Heart right ventricle (tissue), 16 donors: ENCODE results near the gene PGM5. TPM values are rescaled to one million over a fixed set of nuclear protein-coding genes. Genes with fewer than 3 reads are reported as not detected.
A peak's percentile ranks its signal among the peaks of the same experiment; 100 is the strongest.

Source experiments
- ATAC-seq, 8 donors: fragments of 200-7000 bp; cut with Tn5 transposase; one replicate each; pipeline ENCODE4 v1.9.1; 2020; ENCODE audit warnings: mild to moderate bottlenecking in 8 of 8, moderate library complexity in 8 of 8, moderate number of reproducible peaks in 1 of 8
- DNase-seq, 2 donors: peaks; one replicate each; pipeline ENCODE4 v3.0.0-alpha.2; 2020
- H3K27ac ChIP-seq, 10 donors: fragments of 200-600 bp; sonication (generic) in 2 of 10; one replicate each; pipeline versions ENCODE4 v1.5.0 to v1.8.0; 2020 to 2022; ENCODE audit warnings: mild to moderate bottlenecking in 3 of 10
- H3K27me3 ChIP-seq, 7 donors: fragments of 200-600 bp; one replicate each; pipeline ENCODE4 v1.8.0; 2021 to 2022; ENCODE audit warnings: mild to moderate bottlenecking in 2 of 7
- H3K36me3 ChIP-seq, 9 donors: fragments of 200-600 bp; sonication (generic) in 1 of 9; one replicate each; pipeline versions ENCODE4 v1.5.0 to v1.8.0; 2020 to 2022; ENCODE audit warnings: mild to moderate bottlenecking in 2 of 9
- H3K4me1 ChIP-seq, 9 donors: fragments of 200-600 bp; sonication (generic) in 1 of 9; one replicate each; pipeline versions ENCODE4 v1.5.0 to v1.8.0; 2020 to 2022; ENCODE audit warnings: mild to moderate bottlenecking in 4 of 9
- H3K4me3 ChIP-seq, 10 donors: fragments of 200-600 bp; sonication (generic) in 2 of 10; one replicate each; pipeline versions ENCODE4 v1.5.0 to v1.8.0; 2020 to 2022; ENCODE audit warnings: mild to moderate bottlenecking in 7 of 10, moderate library complexity in 2 of 10
- H3K9me3 ChIP-seq, 11 donors: fragments of 200-600 bp in 10 of 11; sonication (generic) in 2 of 11; one replicate each; pipeline versions ENCODE4 v1.5.0 to v1.8.0; 2013 to 2022; ENCODE audit warnings: mild to moderate bottlenecking in 2 of 11, control low read depth in 1 of 11, moderate library complexity in 1 of 11
- CTCF ChIP-seq, 9 donors: fragments of 200-600 bp; sonication (generic) in 2 of 9; IDR thresholded peaks; one replicate each; pipeline versions ENCODE4 v1.5.0 to v1.8.0; 2021 to 2022; ENCODE audit warnings: antibody characterized with exemption in 9 of 9, mild to moderate bottlenecking in 5 of 9, moderate library complexity in 1 of 9
- WGBS, 2 donors: extraction: QIAGEN DNeasy Blood & Tissue Kit; methylation state at CpG; one replicate each; pipeline ENCODE4 v1.1.7; 2013; ENCODE audit warnings: inconsistent platforms in 1 of 2; 5-methylcytosine and 5-hydroxymethylcytosine counted together
- intact Hi-C, 10 donors: fragments of 100-400 bp; cut with DNase I; formaldehyde crosslinking; loops; one replicate each; pipeline versions ENCODE4 v1.11.1 to v1.14.2; 2022
- polyA plus RNA-seq, 2 donors: library from polyadenylated mRNA; stranded (reverse); fragments of 200-250 nt; gene quantifications; one replicate each; pipeline ENCODE4 v1.2.3, GENCODE V29; 2013
- total RNA-seq, 10 donors: library from RNA; stranded (reverse); fragmentation: NEBNext Ultra II Directional in 3 of 10; extraction: Animal tissue kit (Norgen Biotek cat#: 25700) in 3 of 10; gene quantifications; one replicate each; pipeline versions ENCODE4 v1.2.1 to v1.2.4, GENCODE V29; 2021 to 2023
- donor health status: Arrhythmogenic right ventricular cardiomyopathy.
- donor health status: ischemic (EF 13 %, LVEDD 7.1; RV severe dilation, severe dysfunction).
- donor health status: healthy with polysubstance abuse.
- donor health status: DM: no; HTN: yes; CAD: no.
- donor health status: DM: no; HTN: no; CAD: no.
- donor health status: ischemic (EF 25% LVEDD 6.9; RV normal size, moderate dysfunction).
- donor health status: ischemic (EF 25% LVEDD 5.7; RV mildly dilated, moderate dysfunction).
- donor health status: healthy.
- donor health status: DM: yes; HTN: yes; CAD: no.
- donor health status: Ischemic cardiomyopathy.
- donor health status: ischemic (EF 35%, LVEDD 5.7; RV mildly dilated, moderate dysfunction).
- donor health status: nonischemic (EF 11% LVEDD 7.7; RV severe dilation, severe dysfunction).
- donor health status: DM: yes; HTN: yes; CAD: no.
- donor health status: PGD.
- donor health status: ischemic (EF 29% LVEDD 5.4; RV normal size, mild dysfunction).
- donor health status: nonischemic (EF 23%, LVEDD 6.1; RV moderate dilation, normal function).

Gene PGM5
- total and polyA plus RNA-seq, 12 donors = 26.8 to 245 (median 175) TPM

- ATAC-seq (no peak), DNase-seq (no peak)
- no peak for TF ChIP-seq CTCF (IDR thresholded peaks at IDR 0.05)
- peak overlapping the region in 3 of 10 donors; percentile 15 to 88 (median 63) for H3K27ac ChIP-seq
- no peaks in the 10 kb centered on the region for H3K9me3 ChIP-seq
- H3K4me3 ChIP-seq = no peak overlapping the region
- intact Hi-C loops = no loop called here
- H3K4me1 ChIP-seq = peaks cover 0 to 43% (median 12%) of the 10 kb centered on the region in 9 donors
- no peaks in the 10 kb centered on the region for H3K27me3 ChIP-seq
- H3K36me3 ChIP-seq = no peaks in the 10 kb centered on the region
- WGBS, 2 donors = 57% methylated on average over 3 of the region's 3 CpGs
These were observed 191.8 kb downstream of the PGM5 start for GRCh38 chr9:68548241-68548640.

GRCh38 chr9:68551191-68551590, 194.8 kb downstream of the PGM5 start:
- Histone ChIP-seq H3K9me3 (no peaks in the 10 kb centered on the region), H3K4me3 (no peak overlapping the region), H3K4me1 (peaks cover 0 to 32% (median 11%) of the 10 kb centered on the region in 9 donors), H3K27ac (no peak overlapping the region), H3K27me3 (no peaks in the 10 kb centered on the region), H3K36me3 (no peaks in the 10 kb centered on the region)
- no peak for TF ChIP-seq CTCF (IDR thresholded peaks at IDR 0.05)
- intact Hi-C loops = no loop called here
- DNase-seq (no peak), ATAC-seq (no peak)
- 60 to 62% methylated on average over 4 of the region's 4 CpGs for WGBS, 2 donors

- intact Hi-C loops = loop anchor here in 1 of 10 donors (2.0 kb wide), 1 partner anchor 30 kb away; no protein-coding TSS in a partner anchor
- DNase-seq (no peak), ATAC-seq (peak in 3 of 8 donors; percentile 28 to 53 (median 39))
- Histone ChIP-seq H3K4me3 (no peak overlapping the region), H3K9me3 (no peaks in the 10 kb centered on the region), H3K27ac (no peak overlapping the region), H3K27me3 (no peaks in the 10 kb centered on the region), H3K36me3 (no peaks in the 10 kb centered on the region), H3K4me1 (peaks cover 0 to 16% (median 0%) of the 10 kb centered on the region in 9 donors)
- no peak for TF ChIP-seq CTCF (IDR thresholded peaks at IDR 0.05)
- 49 to 65% methylated on average over 3 of the region's 3 CpGs for WGBS, 2 donors
These were observed 196.5 kb downstream of the PGM5 start for GRCh38 chr9:68552700-68553476.

GRCh38 chr9:68555437-68556150, 199.2 kb downstream of the PGM5 start:
- no peak overlapping the region for H3K4me3 ChIP-seq
- H3K9me3 ChIP-seq = no peaks in the 10 kb centered on the region
- TF ChIP-seq CTCF (IDR thresholded peaks at IDR 0.05) = no peak
- WGBS, 2 donors = 65 to 72% methylated on average over 1 of the region's 1 CpG
- no peaks in the 10 kb centered on the region for H3K27me3 ChIP-seq
- ATAC-seq (no peak), DNase-seq (no peak)
- intact Hi-C loops = loop anchor here in 3 of 10 donors (5.0 kb wide), 2 partner anchors 38 to 48 kb away; no protein-coding TSS in a partner anchor
- no peaks in the 10 kb centered on the region for H3K36me3 ChIP-seq
- H3K4me1 ChIP-seq = peaks cover 0 to 22% (median 12%) of the 10 kb centered on the region in 9 donors
- H3K27ac ChIP-seq = no peak overlapping the region
